ENCODE data around the gene CCDC9. TPM values are rescaled to one million over a fixed set of nuclear protein-coding genes. Genes with fewer than 3 reads are reported as not detected.

Gene CCDC9
- total and polyA plus RNA-seq, 2 of the 8 experiments (the other 6 are each of a cell fraction or from before 2014, with no cell fraction given), result 3.7 to 29.8 TPM

DNA sequence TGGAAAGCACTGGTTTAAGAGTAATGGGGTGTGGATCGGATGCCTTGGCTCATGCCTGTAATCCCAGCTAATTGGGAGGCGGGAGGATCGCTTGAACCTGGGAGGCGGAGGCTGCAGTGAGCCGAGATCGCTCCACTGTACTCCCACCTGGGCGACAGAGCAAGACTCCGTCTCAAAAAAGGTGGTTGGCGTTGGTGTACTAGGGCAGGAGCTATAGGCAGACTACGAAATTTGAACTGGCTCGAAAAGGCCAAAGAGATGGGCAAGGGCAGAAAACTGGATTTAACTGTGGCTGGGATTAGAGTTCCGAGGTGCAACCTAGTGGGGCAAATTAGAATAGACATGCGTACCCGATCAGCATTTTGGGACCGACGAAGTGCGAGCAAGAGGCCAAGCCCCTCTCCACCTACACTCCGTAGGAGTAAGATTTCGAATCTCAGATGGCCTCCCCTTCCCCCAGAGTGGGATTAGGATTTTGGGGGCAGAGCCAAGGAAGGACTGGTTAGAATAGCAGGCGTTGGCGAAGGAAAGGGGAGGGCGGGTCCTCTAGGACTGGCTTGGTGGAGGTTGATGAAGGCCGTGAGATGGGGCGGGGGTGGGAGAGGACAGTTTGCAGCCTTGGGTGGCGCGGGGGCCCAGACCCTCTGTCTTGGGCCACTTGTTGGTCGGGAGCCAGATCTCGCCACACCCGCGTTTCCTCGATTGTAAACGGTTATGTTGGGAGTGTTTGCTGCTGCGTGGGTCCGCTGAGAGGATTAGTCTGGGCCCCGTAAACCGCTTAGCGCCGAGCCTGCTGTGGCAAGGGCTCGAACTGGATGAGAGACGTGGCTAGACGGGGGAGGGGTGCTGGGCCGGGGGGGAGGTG lies 16.4 kb downstream of the CCDC9 start:
- WGBS, 2 experiments (ENCODE audit: extremely low coverage in 1 of 2, insufficient coverage in 1 of 2, insufficient read length in 1 of 2, insufficient replicate concordance in 2 of 2, low coverage in 1 of 2, low lambda C conversion rate in 2 of 2, missing lambda C conversion rate in 1 of 2), result 19% methylated on average over 38 of the region's 42 CpGs; no CpG with 5 or more reads in 1 of the 2 experiments
- Histone ChIP-seq H3K9me3 (ENCODE audit: insufficient read depth in 2 of 2, low read depth in 1 of 2, low read length in 1 of 2) (no peaks in the 10 kb centered on the region), H3K27ac (ENCODE audit: low read depth, low read length) (peak overlapping the region; percentile 92), H2AK5ac (ENCODE audit: low read depth, low read length) (no peak overlapping the region), H4K91ac (replicated peaks; ENCODE audit: insufficient read length, low read length) (peak overlapping the region; percentile 69), H3K23ac (ENCODE audit: insufficient read length) (no peak overlapping the region), H3K79me2 (ENCODE audit: control insufficient read depth in 1 of 2, insufficient read depth in 2 of 2, low read length in 2 of 2) (no peaks in the 10 kb centered on the region), H3K4ac (replicated peaks; ENCODE audit: insufficient read length, low read depth, low read length) (peak overlapping the region; percentile 19), H2BK20ac (ENCODE audit: low read length) (no peak overlapping the region), H3K36me3 (ENCODE audit: control insufficient read depth in 2 of 4, insufficient read depth in 4 of 4, low read length in 3 of 4) (peaks cover 0 to 9% (median 2%) of the 10 kb centered on the region in 4 experiments; a peak in 3 of 8 replicates), H3K4me2 (ENCODE audit: insufficient read depth in 1 of 2, low read depth in 2 of 2, low read length in 2 of 2) (peak overlapping the region; percentile 82 to 86), H3K79me1 (ENCODE audit: low read depth, low read length) (no peaks in the 10 kb centered on the region; the same call in 1 of the 2 replicates), H2BK120ac (replicated peaks; ENCODE audit: low read depth, low read length) (no peak overlapping the region), H2BK5ac (ENCODE audit: low read depth, low read length) (peak overlapping the region; percentile 79; the same call in 1 of the 2 replicates), H3K9ac (replicated peaks in 1 of 4; ENCODE audit: extremely low read depth in 1 of 4, low read depth in 3 of 4, low read length in 3 of 4) (peak overlapping the region in 3 of 4 experiments; percentile 36 to 84 (median 81); a peak in 6 of 7 replicates), H3K23me2 (ENCODE audit: low read depth, low read length) (peaks cover 25% of the 10 kb centered on the region), H4K8ac (ENCODE audit: extremely low read depth, insufficient read depth, low read length) (peak overlapping the region; percentile 81), H3K4me3 (ENCODE audit: extremely low read depth in 1 of 4, insufficient read depth in 2 of 4, low read depth in 3 of 4, low read length in 4 of 4) (peak overlapping the region; percentile 70 to 84 (median 78)), H2BK15ac (ENCODE audit: low read length) (0 out of 2 replicates have a peak overlapping the region, but pooled peaks have one; percentile 61), H3K14ac (ENCODE audit: insufficient read length) (no peak overlapping the region), H3K56ac (replicated peaks; ENCODE audit: insufficient read length, low read depth, low read length) (peak overlapping the region; percentile 86), H3K27me3 (replicated peaks in 1 of 4; ENCODE audit: control insufficient read depth in 3 of 4, extremely low read depth in 1 of 4, insufficient read depth in 3 of 4, low read length in 3 of 4) (peaks cover 0 to 10% (median 6%) of the 10 kb centered on the region in 4 experiments; a peak in 5 of 7 replicates), H4K5ac (ENCODE audit: insufficient read length, low read depth, low read length) (peak overlapping the region; percentile 26), H3K4me1 (replicated peaks in 1 of 4; ENCODE audit: control insufficient read depth in 3 of 4, insufficient read depth in 4 of 4, low read length in 3 of 4) (peaks cover 0 to 19% (median 8%) of the 10 kb centered on the region in 4 experiments; a peak in 6 of 7 replicates), H2BK12ac (ENCODE audit: low read depth, low read length) (peak overlapping the region; percentile 33; the same call in 1 of the 2 replicates), H3K18ac (ENCODE audit: extremely low read depth, low read length) (peak overlapping the region; percentile 80; the same call in 1 of the 2 replicates), H4K20me1 (replicated peaks in 1 of 2; ENCODE audit: control insufficient read depth in 1 of 2, insufficient read depth in 2 of 2, low read length in 2 of 2) (peaks cover 0 to 15% of the 10 kb centered on the region in 2 experiments), H2AFZ (ENCODE audit: low read length) (no peak overlapping the region)
- DNase-seq (ENCODE audit: low read depth in 1 of 2, low spot score in 2 of 2) (peak in 1 of 2 experiments; percentile 64), FAIRE-seq (no peak)
- CTCF ChIA-PET (ENCODE audit: partially characterized antibody), result interaction anchor here (0.9 to 1.7 kb wide), 4 partner anchors 11 to 155 kb away, joined by 4 to 6 read pairs (median 4); partner anchors contain the start of gene CCDC9
- POLR2A ChIA-PET (ENCODE audit: partially characterized antibody), result interaction anchor here (0.6 to 6.2 kb wide), 9 partner anchors 12 to 435 kb away, joined by 3 to 49 read pairs (median 3); partner anchors contain the start of genes CCDC9 and ZC3H4
- TF ChIP-seq SIN3A (conservative IDR thresholded peaks at IDR 0.05 in 1 of 2, IDR thresholded peaks at IDR 0.05 in 1 of 2; ENCODE audit: low read depth in 1 of 2, low read length in 2 of 2) (no peak), ASH2L (IDR thresholded peaks at IDR 0.05; ENCODE audit: low read length) (no peak), SRF (IDR thresholded peaks at IDR 0.05; ENCODE audit: low read depth, low read length) (no peak), BCL11A (IDR thresholded peaks at IDR 0.05; ENCODE audit: low read depth in 2 of 2, low read length in 2 of 2) (no peak), POLR2AphosphoS5 (IDR thresholded peaks at IDR 0.05; ENCODE audit: low read depth, low read length) (no peak), SP1 (IDR thresholded peaks at IDR 0.05; ENCODE audit: low read depth, low read length) (no peak), RFX5 (IDR thresholded peaks at IDR 0.05; ENCODE audit: borderline replicate concordance, low read depth, low read length) (no peak), RBBP5 (IDR thresholded peaks at IDR 0.05; ENCODE audit: borderline replicate concordance, low read depth, low read length) (0 out of 2 replicates have a peak, but pooled peaks have one; percentile 9)
- TF ChIP-seq, protein P1, sequence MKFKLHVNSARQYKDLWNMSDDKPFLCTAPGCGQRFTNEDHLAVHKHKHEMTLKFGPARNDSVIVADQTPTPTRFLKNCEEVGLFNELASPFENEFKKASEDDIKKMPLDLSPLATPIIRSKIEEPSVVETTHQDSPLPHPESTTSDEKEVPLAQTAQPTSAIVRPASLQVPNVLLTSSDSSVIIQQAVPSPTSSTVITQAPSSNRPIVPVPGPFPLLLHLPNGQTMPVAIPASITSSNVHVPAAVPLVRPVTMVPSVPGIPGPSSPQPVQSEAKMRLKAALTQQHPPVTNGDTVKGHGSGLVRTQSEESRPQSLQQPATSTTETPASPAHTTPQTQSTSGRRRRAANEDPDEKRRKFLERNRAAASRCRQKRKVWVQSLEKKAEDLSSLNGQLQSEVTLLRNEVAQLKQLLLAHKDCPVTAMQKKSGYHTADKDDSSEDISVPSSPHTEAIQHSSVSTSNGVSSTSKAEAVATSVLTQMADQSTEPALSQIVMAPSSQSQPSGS (IDR thresholded peaks at IDR 0.05; ENCODE audit: low read length), result no peak

All from H1 (cell line).